ENCODE measurements around the gene SAPCD2. TPM values are rescaled to one million over a fixed set of nuclear protein-coding genes. Genes with fewer than 3 reads are reported as not detected.

SAPCD2 gene
- total and polyA plus RNA-seq, 10 donors, result 0.76 to 6.5 (median 2.4) TPM

DNA sequence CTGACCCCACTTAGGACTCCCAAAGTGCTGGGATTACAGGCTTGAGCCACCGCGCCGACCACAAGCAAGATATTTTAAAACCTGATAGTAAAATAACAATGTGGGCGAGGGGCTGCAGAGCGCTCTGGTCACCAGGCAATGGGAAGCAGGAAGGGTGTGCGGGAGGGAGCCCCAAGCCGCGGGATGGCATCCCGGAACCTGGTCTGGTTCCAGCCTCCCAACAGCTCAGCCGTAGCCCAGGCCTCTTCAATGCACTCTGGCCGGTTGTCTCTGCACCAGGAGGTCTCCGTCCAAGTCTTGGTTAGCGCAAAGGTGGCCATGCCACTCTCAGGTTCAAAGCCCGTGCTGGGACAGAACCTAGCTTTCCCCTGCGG lies 6.3 kb upstream of the SAPCD2 start:
- DNase-seq, result no peak
- peaks cover 0 to 8% (median 0%) of the 10 kb centered on the region in 7 donors for H3K27me3 ChIP-seq (replicated peaks in 1 of 7)
- TF ChIP-seq POLR2AphosphoS5 (IDR thresholded peaks at IDR 0.05) (no peak), POLR2A (IDR thresholded peaks at IDR 0.05) (no peak)
- TF ChIP-seq, protein P1, sequence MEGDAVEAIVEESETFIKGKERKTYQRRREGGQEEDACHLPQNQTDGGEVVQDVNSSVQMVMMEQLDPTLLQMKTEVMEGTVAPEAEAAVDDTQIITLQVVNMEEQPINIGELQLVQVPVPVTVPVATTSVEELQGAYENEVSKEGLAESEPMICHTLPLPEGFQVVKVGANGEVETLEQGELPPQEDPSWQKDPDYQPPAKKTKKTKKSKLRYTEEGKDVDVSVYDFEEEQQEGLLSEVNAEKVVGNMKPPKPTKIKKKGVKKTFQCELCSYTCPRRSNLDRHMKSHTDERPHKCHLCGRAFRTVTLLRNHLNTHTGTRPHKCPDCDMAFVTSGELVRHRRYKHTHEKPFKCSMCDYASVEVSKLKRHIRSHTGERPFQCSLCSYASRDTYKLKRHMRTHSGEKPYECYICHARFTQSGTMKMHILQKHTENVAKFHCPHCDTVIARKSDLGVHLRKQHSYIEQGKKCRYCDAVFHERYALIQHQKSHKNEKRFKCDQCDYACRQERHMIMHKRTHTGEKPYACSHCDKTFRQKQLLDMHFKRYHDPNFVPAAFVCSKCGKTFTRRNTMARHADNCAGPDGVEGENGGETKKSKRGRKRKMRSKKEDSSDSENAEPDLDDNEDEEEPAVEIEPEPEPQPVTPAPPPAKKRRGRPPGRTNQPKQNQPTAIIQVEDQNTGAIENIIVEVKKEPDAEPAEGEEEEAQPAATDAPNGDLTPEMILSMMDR (IDR thresholded peaks at IDR 0.05 in 8 of 11, conservative IDR thresholded peaks at IDR 0.05 in 3 of 11), result no peak
- WGBS, 5 donors, result 53 to 81% (median 69%) methylated on average over 10 to 15 of the region's 15 CpGs
- peaks cover 0 to 34% (median 26%) of the 10 kb centered on the region in 6 donors for H3K36me3 ChIP-seq
- H3K4me3 ChIP-seq, result peak overlapping the region in 6 of 8 donors; percentile 27 to 94 (median 67)
- peak overlapping the region; percentile 48 to 91 (median 76) for H3K27ac ChIP-seq
- H3K9me3 ChIP-seq, result no peaks in the 10 kb centered on the region
- peaks cover 9 to 82% (median 26%) of the 10 kb centered on the region in 6 donors for H3K4me1 ChIP-seq
- intact Hi-C loops (cut with DNase I; ENCODE audit: low total_unique reads), result no loop called here

DNA sequence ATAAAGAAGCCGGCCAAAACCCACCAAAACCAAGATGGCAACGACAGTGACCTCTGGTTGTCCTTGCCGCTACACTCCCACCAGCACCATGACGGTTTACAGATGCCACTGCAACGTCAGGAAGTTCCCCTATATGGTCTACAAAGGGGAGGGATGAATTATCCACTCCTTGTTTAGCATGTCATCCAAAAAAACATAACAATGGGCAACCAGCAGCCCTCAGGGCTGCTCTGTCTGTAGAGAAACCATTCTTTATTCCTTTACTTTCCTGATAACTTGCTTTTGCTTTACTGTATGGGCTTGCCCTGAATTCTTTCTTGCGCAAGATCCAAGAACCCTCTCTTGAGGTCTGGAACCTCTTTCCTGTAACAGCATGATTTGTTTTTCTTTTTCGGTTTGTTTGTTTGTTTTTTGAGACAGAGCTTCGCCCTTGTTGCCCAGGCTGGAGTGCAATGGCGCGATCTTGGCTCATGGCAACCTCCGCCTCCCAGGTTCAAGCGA lies 5.0 kb upstream of the SAPCD2 start:
- Histone ChIP-seq H3K36me3 (peaks cover 0 to 21% (median 15%) of the 10 kb centered on the region in 6 donors), H3K4me3 (no peak overlapping the region), H3K27me3 (replicated peaks in 1 of 7) (peaks cover 0 to 8% (median 0%) of the 10 kb centered on the region in 7 donors), H3K27ac (peak overlapping the region in 3 of 8 donors; percentile 17 to 37 (median 30)), H3K4me1 (peaks cover 16 to 90% (median 37%) of the 10 kb centered on the region in 6 donors), H3K9me3 (no peaks in the 10 kb centered on the region)
- WGBS, 5 donors, result 76 to 93% (median 83%) methylated on average over 12 of the region's 12 CpGs
- no peak for DNase-seq
- TF ChIP-seq POLR2AphosphoS5 (IDR thresholded peaks at IDR 0.05) (no peak), POLR2A (IDR thresholded peaks at IDR 0.05) (no peak)
- TF ChIP-seq, protein P1 (IDR thresholded peaks at IDR 0.05 in 8 of 11, conservative IDR thresholded peaks at IDR 0.05 in 3 of 11), result no peak
- intact Hi-C loops (cut with DNase I; ENCODE audit: low total_unique reads), result no loop called here

DNA sequence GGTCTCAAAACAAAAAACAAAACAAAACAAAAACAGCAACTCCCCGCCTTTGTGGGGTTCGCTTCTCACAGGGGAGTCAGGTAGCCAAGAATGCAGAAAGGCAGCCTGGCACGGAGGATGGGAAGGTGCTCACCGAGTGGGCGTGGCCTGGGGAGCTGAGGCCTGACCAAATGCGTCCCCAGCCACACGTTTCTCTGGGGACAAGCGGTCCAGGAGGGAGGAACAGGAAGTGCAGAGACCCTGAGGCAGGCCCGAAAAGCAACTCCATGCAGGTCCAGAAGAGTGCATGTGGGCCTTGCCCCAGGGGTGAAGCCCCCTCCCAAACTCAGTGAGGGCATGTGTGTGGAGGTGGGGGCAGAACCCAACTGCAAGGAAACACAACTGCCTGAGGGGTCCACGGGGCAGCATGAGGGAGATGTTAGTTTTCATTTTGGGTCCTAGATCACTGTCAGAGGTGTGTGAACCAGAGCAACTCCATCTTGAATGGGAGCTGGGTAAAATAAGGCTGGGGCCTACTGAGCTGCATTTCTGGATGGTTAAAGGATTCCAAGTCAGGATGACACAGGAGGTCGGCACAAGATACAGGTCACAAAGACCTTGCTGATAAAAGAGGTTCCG lies 4.4 kb upstream of the SAPCD2 start:
- H3K27ac ChIP-seq, result peak overlapping the region in 3 of 8 donors; percentile 17 to 37 (median 30)
- DNase-seq, result peak; percentile 82
- no peak overlapping the region for H3K4me3 ChIP-seq
- peaks cover 0 to 16% (median 10%) of the 10 kb centered on the region in 6 donors for H3K36me3 ChIP-seq
- no peak for TF ChIP-seq POLR2A (IDR thresholded peaks at IDR 0.05)
- TF ChIP-seq POLR2AphosphoS5 (IDR thresholded peaks at IDR 0.05), result no peak
- TF ChIP-seq, protein P1 (IDR thresholded peaks at IDR 0.05 in 8 of 11, conservative IDR thresholded peaks at IDR 0.05 in 3 of 11), result no peak
- peaks cover 0 to 12% (median under 1%) of the 10 kb centered on the region in 7 donors for H3K27me3 ChIP-seq (replicated peaks in 1 of 7)
- WGBS, 5 donors, result 73 to 85% (median 77%) methylated on average over 12 of the region's 12 CpGs
- intact Hi-C loops (cut with DNase I; ENCODE audit: low total_unique reads), result no loop called here
- peaks cover 19 to 91% (median 42%) of the 10 kb centered on the region in 6 donors for H3K4me1 ChIP-seq
- no peaks in the 10 kb centered on the region for H3K9me3 ChIP-seq

DNA sequence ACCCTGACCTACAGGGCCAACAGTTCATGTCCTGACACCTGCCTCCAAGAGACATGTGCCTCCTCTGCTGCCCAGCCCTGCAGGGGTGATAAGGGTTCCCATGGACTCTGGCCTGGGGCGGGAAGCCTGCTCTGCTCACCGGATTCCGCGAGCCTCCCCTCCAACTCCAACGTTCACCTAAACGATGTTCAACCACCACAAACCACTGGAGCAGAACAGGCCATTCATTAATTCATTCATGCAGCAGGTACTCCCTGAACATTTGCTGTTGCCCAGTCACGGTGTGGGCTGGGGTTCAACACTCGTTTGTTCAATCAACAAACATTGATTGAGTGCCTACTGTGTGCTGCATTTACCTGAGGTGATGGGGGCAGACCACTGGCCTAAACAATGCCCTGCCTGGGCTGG lies 3.6 kb upstream of the SAPCD2 start:
- no peaks in the 10 kb centered on the region for H3K9me3 ChIP-seq
- H3K4me3 ChIP-seq, result no peak overlapping the region
- WGBS, 5 donors, result 83 to 96% (median 91%) methylated on average over 7 to 8 of the region's 8 CpGs
- H3K27me3 ChIP-seq (replicated peaks in 1 of 7), result peaks cover 0 to 19% (median 7%) of the 10 kb centered on the region in 7 donors
- DNase-seq, result no peak
- peaks cover 19 to 91% (median 44%) of the 10 kb centered on the region in 6 donors for H3K4me1 ChIP-seq
- TF ChIP-seq POLR2A (IDR thresholded peaks at IDR 0.05), result no peak
- TF ChIP-seq, protein P1 (IDR thresholded peaks at IDR 0.05 in 8 of 11, conservative IDR thresholded peaks at IDR 0.05 in 3 of 11), result no peak
- peaks cover 0 to 8% (median 3%) of the 10 kb centered on the region in 6 donors for H3K36me3 ChIP-seq
- intact Hi-C loops (cut with DNase I; ENCODE audit: low total_unique reads), result no loop called here
- peak overlapping the region in 3 of 8 donors; percentile 30 to 63 (median 62) for H3K27ac ChIP-seq

Measured in spleen (tissue), 11 donors.